Fibroblast of mammary gland (primary cell): ENCODE measurements around the gene GALNT5.

Source experiments
- DNase-seq: peaks from one replicate; pipeline ENCODE4 v3.0.0-alpha.2; 2010; ENCODE audit warnings: low read depth
- H3K4me3 ChIP-seq: 2 replicates; pipeline ENCODE4 v1.5.1; 2011; ENCODE audit warnings: low read depth, mild to moderate bottlenecking, low read length, moderate library complexity; ENCODE audit not compliant: control insufficient read depth
- TF ChIP-seq, protein P1 (sequence below): conservative IDR thresholded peaks from 2 replicates; pipeline ENCODE4 v1.5.1; 2011; ENCODE audit warnings: low read depth, low read length, inconsistent platforms; ENCODE audit not compliant: control insufficient read depth, insufficient read depth

Gene GALNT5

DNA sequence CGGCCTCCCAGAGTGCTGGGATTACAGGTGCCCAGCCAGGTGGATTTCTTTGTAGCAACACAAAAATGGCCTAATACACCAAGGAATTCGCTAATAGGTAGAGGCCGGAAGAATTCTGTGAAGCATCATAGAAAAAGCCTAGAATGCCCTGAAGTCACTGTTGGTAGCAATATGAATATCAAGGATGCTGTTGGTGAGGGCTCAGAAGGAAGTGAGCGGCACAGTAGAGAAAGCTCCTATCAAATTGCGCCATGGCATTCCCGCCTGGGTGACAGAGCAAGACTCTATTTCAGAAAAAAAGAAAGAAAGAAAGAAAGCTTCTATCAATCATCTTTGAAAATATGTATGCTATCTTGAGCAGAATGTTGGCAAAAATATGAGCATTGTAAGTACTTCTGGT, 23.8 kb downstream of the GALNT5 start:
- no peak for DNase-seq
- TF ChIP-seq, protein P1, sequence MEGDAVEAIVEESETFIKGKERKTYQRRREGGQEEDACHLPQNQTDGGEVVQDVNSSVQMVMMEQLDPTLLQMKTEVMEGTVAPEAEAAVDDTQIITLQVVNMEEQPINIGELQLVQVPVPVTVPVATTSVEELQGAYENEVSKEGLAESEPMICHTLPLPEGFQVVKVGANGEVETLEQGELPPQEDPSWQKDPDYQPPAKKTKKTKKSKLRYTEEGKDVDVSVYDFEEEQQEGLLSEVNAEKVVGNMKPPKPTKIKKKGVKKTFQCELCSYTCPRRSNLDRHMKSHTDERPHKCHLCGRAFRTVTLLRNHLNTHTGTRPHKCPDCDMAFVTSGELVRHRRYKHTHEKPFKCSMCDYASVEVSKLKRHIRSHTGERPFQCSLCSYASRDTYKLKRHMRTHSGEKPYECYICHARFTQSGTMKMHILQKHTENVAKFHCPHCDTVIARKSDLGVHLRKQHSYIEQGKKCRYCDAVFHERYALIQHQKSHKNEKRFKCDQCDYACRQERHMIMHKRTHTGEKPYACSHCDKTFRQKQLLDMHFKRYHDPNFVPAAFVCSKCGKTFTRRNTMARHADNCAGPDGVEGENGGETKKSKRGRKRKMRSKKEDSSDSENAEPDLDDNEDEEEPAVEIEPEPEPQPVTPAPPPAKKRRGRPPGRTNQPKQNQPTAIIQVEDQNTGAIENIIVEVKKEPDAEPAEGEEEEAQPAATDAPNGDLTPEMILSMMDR: no peak
- no peak overlapping the region for H3K4me3 ChIP-seq

- H3K4me3 ChIP-seq: no peak overlapping the region
- DNase-seq: no peak
- TF ChIP-seq, protein P1: no peak
Observed at GRCh38 chr2:157283468-157283867, 26.0 kb downstream of the GALNT5 start.

DNA sequence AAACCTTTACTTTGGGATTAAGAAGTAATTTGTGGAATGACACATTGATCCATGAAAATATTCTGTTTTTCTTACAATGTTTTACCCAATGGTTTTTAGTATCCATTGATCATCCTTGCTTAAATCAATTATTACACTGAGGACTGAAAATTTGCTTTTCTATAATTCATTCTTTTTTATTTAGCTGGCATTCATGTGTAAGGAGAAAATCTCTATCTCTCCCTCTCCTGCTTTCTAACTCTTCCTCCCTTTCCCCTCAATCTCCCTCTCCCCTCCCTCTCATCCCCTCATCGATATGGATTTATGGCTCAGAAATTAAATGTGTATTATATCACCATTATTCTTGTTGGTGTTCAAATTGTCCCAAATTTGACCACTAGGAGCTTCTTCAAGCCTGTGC, 29.7 kb downstream of the GALNT5 start:
- no peak overlapping the region for H3K4me3 ChIP-seq
- DNase-seq: no peak
- TF ChIP-seq, protein P1: no peak

DNA sequence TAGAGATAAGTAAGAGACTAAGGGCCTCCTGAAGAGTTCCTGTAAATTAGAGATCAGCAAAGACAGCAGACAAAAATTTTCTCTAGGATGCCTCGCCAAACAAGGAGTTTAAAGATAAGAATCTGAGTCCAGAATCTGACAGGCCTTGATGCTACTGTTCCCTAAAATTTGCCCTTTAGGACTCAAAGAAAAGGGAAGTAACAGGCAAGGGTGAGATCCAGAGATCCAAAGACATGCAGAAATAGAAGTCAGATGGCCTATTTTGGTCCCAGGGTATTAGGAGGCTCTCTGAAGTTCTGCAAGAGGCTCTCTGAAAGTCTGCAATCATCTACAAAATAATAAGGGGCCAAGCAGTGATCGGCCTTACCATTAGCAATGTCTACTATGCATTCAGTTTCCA, 33.0 kb downstream of the GALNT5 start:
- no peak for DNase-seq
- TF ChIP-seq, protein P1: no peak
- H3K4me3 ChIP-seq: no peak overlapping the region

DNA sequence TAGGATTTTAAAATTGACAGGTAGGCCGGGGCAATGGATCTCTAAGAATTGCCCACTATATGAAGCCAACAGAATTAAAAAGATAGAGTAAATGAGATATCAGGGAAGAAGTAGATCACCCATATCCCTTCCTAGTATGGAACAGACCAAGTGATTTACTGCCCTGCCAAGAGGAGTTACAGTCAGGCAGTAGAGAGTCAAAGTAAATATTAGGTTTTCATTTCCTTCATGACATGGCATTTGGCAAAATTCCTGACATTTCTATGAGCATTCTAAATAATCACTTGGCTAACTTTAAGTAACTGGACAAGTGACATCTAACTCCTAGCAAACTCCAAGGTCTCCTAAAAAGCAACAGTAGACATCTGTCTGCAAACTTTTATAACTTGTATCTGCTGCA, 33.5 kb downstream of the GALNT5 start:
- DNase-seq: no peak
- TF ChIP-seq, protein P1: no peak
- H3K4me3 ChIP-seq: no peak overlapping the region

- TF ChIP-seq, protein P1: no peak
- H3K4me3 ChIP-seq: no peak overlapping the region
- DNase-seq: no peak
Observed at GRCh38 chr2:157292853-157293252, 35.3 kb downstream of the GALNT5 start.

- TF ChIP-seq, protein P1: no peak
- H3K4me3 ChIP-seq: no peak overlapping the region
- no peak for DNase-seq
Observed at GRCh38 chr2:157296490-157296889, 39.0 kb downstream of the GALNT5 start.
